NB4 (cell line): ENCODE data around the gene CSTF1.
A peak's percentile ranks its signal among the peaks of the same experiment; 100 is the strongest.

Source experiments
- DNase-seq: peaks from one replicate; pipeline ENCODE4 v3.0.0; 2010; ENCODE audit warnings: low read depth
- H3K4me3 ChIP-seq: one replicate; pipeline ENCODE4 v1.5.1; 2011; ENCODE audit warnings: mild to moderate bottlenecking, low read depth, low read length, moderate library complexity
- CTCF ChIP-seq: IDR thresholded peaks from one replicate; pipeline ENCODE4 v1.5.1; 2012; ENCODE audit warnings: low read depth, low read length
- MAX ChIP-seq: IDR thresholded peaks from 2 replicates; pipeline ENCODE4 v1.6.1; 2011; ENCODE audit warnings: low read depth, low read length
- MYC ChIP-seq: IDR thresholded peaks from 2 replicates; pipeline ENCODE4 v1.6.1; 2011; ENCODE audit warnings: low read depth, low read length
- POLR2A ChIP-seq: IDR thresholded peaks from 2 replicates; pipeline ENCODE4 v1.6.1; 2011; ENCODE audit warnings: mild to moderate bottlenecking; ENCODE audit not compliant: insufficient read length; ENCODE audit errors: extremely low read depth

CSTF1 gene

GRCh38 chr20:56363491-56363890 lies 29.0 kb upstream of the CSTF1 start:
- TF ChIP-seq POLR2A (no peak), MYC (no peak), CTCF (no peak), MAX (no peak)
- no peak for DNase-seq
- H3K4me3 ChIP-seq = no peak overlapping the region

GRCh38 chr20:56368351-56369134 lies 23.9 kb upstream of the CSTF1 start:
- no peak for TF ChIP-seq MYC
- no peak for TF ChIP-seq POLR2A
- no peak for TF ChIP-seq CTCF
- TF ChIP-seq MAX = no peak
- no peak overlapping the region for H3K4me3 ChIP-seq
- DNase-seq = peak; percentile 39

- no peak for DNase-seq
- H3K4me3 ChIP-seq = no peak overlapping the region
- TF ChIP-seq CTCF (no peak), MAX (no peak), MYC (no peak), POLR2A (no peak)
Measured at GRCh38 chr20:56369179-56369578, 23.3 kb upstream of the CSTF1 start.

GRCh38 chr20:56371977-56372376 lies 20.5 kb upstream of the CSTF1 start:
- TF ChIP-seq POLR2A (no peak), CTCF (no peak), MAX (no peak), MYC (no peak)
- no peak for DNase-seq
- no peak overlapping the region for H3K4me3 ChIP-seq

- H3K4me3 ChIP-seq = no peak overlapping the region
- no peak for TF ChIP-seq POLR2A
- no peak for TF ChIP-seq MYC
- TF ChIP-seq CTCF = no peak
- TF ChIP-seq MAX = no peak
- peak; percentile 35 for DNase-seq
Measured at GRCh38 chr20:56372850-56373249, 19.6 kb upstream of the CSTF1 start.
